Activated CD4-positive, alpha-beta memory T cell treated with anti-CD3 and anti-CD28 coated beads for 36 hours (primary cell): Measurements from ENCODE around the gene PSMG1. TPM values are rescaled to one million over a fixed set of nuclear protein-coding genes. Genes with fewer than 3 reads are reported as not detected.

Source experiments
- CTCF ChIA-PET: fragments of 350-600 bp; sonication (Branson Sonifier 250); formaldehyde crosslinking; loops from one replicate; lab custom pipeline; 2021; ENCODE audit warnings: antibody characterized with exemption, inconsistent platforms; lab: Charles Lee
- POLR2A ChIA-PET: fragments of 350-600 bp; sonication (Branson Sonifier 250); formaldehyde crosslinking; loops from one replicate; lab custom pipeline; 2021; ENCODE audit warnings: antibody characterized with exemption; lab: Charles Lee
- DNase-seq: peaks from one replicate; pipeline ENCODE4 v3.0.0-alpha.2; 2020
- H3K27ac Mint-ChIP-seq: one replicate; pipeline ENCODE4 v1.8.0; 2021; ENCODE audit warnings: mixed read lengths
- H3K27me3 Mint-ChIP-seq: one replicate; pipeline ENCODE4 v1.8.0; 2021; ENCODE audit warnings: mixed read lengths
- H3K36me3 Mint-ChIP-seq: one replicate; pipeline ENCODE4 v1.8.0; 2021; ENCODE audit warnings: mixed read lengths
- H3K4me1 Mint-ChIP-seq: one replicate; pipeline ENCODE4 v1.8.0; 2021; ENCODE audit warnings: low read depth, mixed read lengths
- H3K4me3 Mint-ChIP-seq: one replicate; pipeline ENCODE4 v1.8.0; 2021; ENCODE audit warnings: mild to moderate bottlenecking, mixed read lengths
- H3K9me3 Mint-ChIP-seq: one replicate; pipeline ENCODE4 v1.8.0; 2021; ENCODE audit warnings: mixed read lengths
- intact Hi-C: fragments of 100-400 bp; cut with micrococcal nuclease; formaldehyde crosslinking; loops from one replicate; pipeline ENCODE4 v1.15.1; 2023
- total RNA-seq, 2 experiments: library from RNA; stranded (reverse); gene quantifications; one replicate each; pipeline ENCODE4 v1.2.3, GENCODE V29; 2021

The PSMG1 gene
- total RNA-seq, 2 experiments from 2014 or later, result 82.3 to 85.9 TPM

GRCh38 chr21:39209334-39209688 is 26.1 kb upstream of the PSMG1 start:
- Mint-ChIP-seq H3K9me3 (no peaks in the 10 kb centered on the region), H3K27ac (peak overlapping the region; percentile 46), H3K4me3 (no peak overlapping the region), H3K36me3 (peaks cover 38% of the 10 kb centered on the region), H3K27me3 (no peaks in the 10 kb centered on the region), H3K4me1 (peaks cover 25% of the 10 kb centered on the region)
- intact Hi-C loops, result no loop called here
- no peak for DNase-seq
- ChIA-PET CTCF (no interaction called here), POLR2A (interaction anchor here (1.4 kb wide), 1 partner anchor 25 kb away, joined by 3 read pairs; the partner anchor contains the start of gene PSMG1)

- no peak for DNase-seq
- peaks cover 25% of the 10 kb centered on the region for H3K4me1 Mint-ChIP-seq
- intact Hi-C loops, result no loop called here
- no peak overlapping the region for H3K4me3 Mint-ChIP-seq
- no peaks in the 10 kb centered on the region for H3K9me3 Mint-ChIP-seq
- ChIA-PET POLR2A (interaction anchor here (1.4 kb wide), 1 partner anchor 25 kb away, joined by 3 read pairs; the partner anchor contains the start of gene PSMG1), CTCF (no interaction called here)
- H3K36me3 Mint-ChIP-seq, result peaks cover 37% of the 10 kb centered on the region
- peak overlapping the region; percentile 11 for H3K27ac Mint-ChIP-seq
- no peaks in the 10 kb centered on the region for H3K27me3 Mint-ChIP-seq
These were observed 25.5 kb upstream of the PSMG1 start for GRCh38 chr21:39208624-39209333.

- ChIA-PET POLR2A (interaction anchor here (1.1 kb wide), 1 partner anchor 29 kb away, joined by 3 read pairs; no protein-coding TSS in a partner anchor), CTCF (interaction anchor here (2.0 kb wide), 1 partner anchor 27 kb away, joined by 4 read pairs; no protein-coding TSS in a partner anchor)
- Mint-ChIP-seq H3K27me3 (no peaks in the 10 kb centered on the region), H3K4me1 (peaks cover 10% of the 10 kb centered on the region), H3K4me3 (no peak overlapping the region), H3K9me3 (no peaks in the 10 kb centered on the region), H3K27ac (no peak overlapping the region), H3K36me3 (peaks cover 37% of the 10 kb centered on the region)
- intact Hi-C loops, result loop anchor here (5.0 kb wide), 1 partner anchor 43 kb away; no protein-coding TSS in a partner anchor
- DNase-seq, result no peak
These were observed 20.9 kb upstream of the PSMG1 start for GRCh38 chr21:39204134-39204533.

- intact Hi-C loops, result no loop called here
- peak overlapping the region; percentile 44 for H3K27ac Mint-ChIP-seq
- H3K27me3 Mint-ChIP-seq, result no peaks in the 10 kb centered on the region
- H3K4me1 Mint-ChIP-seq, result peaks cover 37% of the 10 kb centered on the region
- ChIA-PET CTCF (no interaction called here), POLR2A (interaction anchor here (0.6 kb wide), 1 partner anchor 9 kb away, joined by 5 read pairs; no protein-coding TSS in a partner anchor)
- no peak overlapping the region for H3K4me3 Mint-ChIP-seq
- no peaks in the 10 kb centered on the region for H3K9me3 Mint-ChIP-seq
- H3K36me3 Mint-ChIP-seq, result peaks cover 55% of the 10 kb centered on the region
- DNase-seq, result no peak
These were observed 15.5 kb upstream of the PSMG1 start for GRCh38 chr21:39198800-39199199.

- ChIA-PET CTCF (no interaction called here), POLR2A (interaction anchor here (1.9 kb wide), 1 partner anchor 14 kb away, joined by 6 read pairs; the partner anchor contains the start of gene PSMG1)
- Mint-ChIP-seq H3K27ac (no peak overlapping the region), H3K4me1 (peaks cover 37% of the 10 kb centered on the region), H3K4me3 (no peak overlapping the region), H3K36me3 (peaks cover 50% of the 10 kb centered on the region), H3K27me3 (no peaks in the 10 kb centered on the region), H3K9me3 (no peaks in the 10 kb centered on the region)
- DNase-seq, result no peak
- intact Hi-C loops, result no loop called here
These were observed 14.4 kb upstream of the PSMG1 start for GRCh38 chr21:39197448-39198233.

GRCh38 chr21:39196838-39197237 is 13.6 kb upstream of the PSMG1 start:
- ChIA-PET POLR2A (interaction anchor here (1.9 kb wide), 1 partner anchor 13 kb away, joined by 6 read pairs; the partner anchor contains the start of gene PSMG1), CTCF (no interaction called here)
- intact Hi-C loops, result no loop called here
- Mint-ChIP-seq H3K4me1 (peaks cover 37% of the 10 kb centered on the region), H3K36me3 (peaks cover 50% of the 10 kb centered on the region), H3K27ac (peak overlapping the region; percentile 61), H3K4me3 (no peak overlapping the region), H3K27me3 (no peaks in the 10 kb centered on the region), H3K9me3 (no peaks in the 10 kb centered on the region)
- no peak for DNase-seq

GRCh38 chr21:39196310-39196709 is 13.1 kb upstream of the PSMG1 start:
- ChIA-PET CTCF (no interaction called here), POLR2A (interaction anchor here (1.9 kb wide), 1 partner anchor 12 kb away, joined by 6 read pairs; the partner anchor contains the start of gene PSMG1)
- Mint-ChIP-seq H3K27ac (peak overlapping the region; percentile 61), H3K27me3 (no peaks in the 10 kb centered on the region), H3K9me3 (no peaks in the 10 kb centered on the region), H3K4me1 (peaks cover 37% of the 10 kb centered on the region), H3K36me3 (peaks cover 47% of the 10 kb centered on the region), H3K4me3 (no peak overlapping the region)
- no peak for DNase-seq
- intact Hi-C loops, result no loop called here

- Mint-ChIP-seq H3K4me1 (peaks cover 51% of the 10 kb centered on the region), H3K36me3 (peaks cover 29% of the 10 kb centered on the region), H3K27ac (no peak overlapping the region)
These were observed 10.1 kb upstream of the PSMG1 start for GRCh38 chr21:39193380-39193779.

GRCh38 chr21:39189857-39190604 is 6.8 kb upstream of the PSMG1 start:
- no peak for DNase-seq
- Mint-ChIP-seq H3K4me1 (peaks cover 51% of the 10 kb centered on the region), H3K4me3 (no peak overlapping the region), H3K27ac (no peak overlapping the region), H3K36me3 (peaks cover 6% of the 10 kb centered on the region), H3K27me3 (no peaks in the 10 kb centered on the region), H3K9me3 (no peaks in the 10 kb centered on the region)
- POLR2A ChIA-PET, result interaction anchor here (0.6 to 1.2 kb wide), 3 partner anchors 9 to 204 kb away, joined by 3 to 5 read pairs (median 4); no protein-coding TSS in a partner anchor
- CTCF ChIA-PET, result interaction anchor here (0.9 kb wide), 1 partner anchor 9 kb away, joined by 3 read pairs; no protein-coding TSS in a partner anchor
- intact Hi-C loops, result loop anchor here (2.0 kb wide), 1 partner anchor 423 kb away; no protein-coding TSS in a partner anchor

More at GRCh38 chr21:39193380-39193779, 10.1 kb upstream of the PSMG1 start:
- DNase-seq, result no peak
- CTCF ChIA-PET, result no interaction called here
- intact Hi-C loops, result no loop called here
- POLR2A ChIA-PET, result no interaction called here
- H3K27me3 Mint-ChIP-seq, result no peaks in the 10 kb centered on the region
- H3K9me3 Mint-ChIP-seq, result no peaks in the 10 kb centered on the region
- H3K4me3 Mint-ChIP-seq, result no peak overlapping the region

- Mint-ChIP-seq H3K9me3 (no peaks in the 10 kb centered on the region), H3K4me3 (no peak overlapping the region), H3K4me1 (peaks cover 56% of the 10 kb centered on the region), H3K36me3 (no peaks in the 10 kb centered on the region), H3K27ac (no peak overlapping the region), H3K27me3 (no peaks in the 10 kb centered on the region)
- ChIA-PET POLR2A (no interaction called here), CTCF (no interaction called here)
- intact Hi-C loops, result loop anchor here (2.0 kb wide), 1 partner anchor 422 kb away; no protein-coding TSS in a partner anchor
- no peak for DNase-seq
These were observed 5.4 kb upstream of the PSMG1 start for GRCh38 chr21:39188521-39189139.

GRCh38 chr21:39187141-39187540 is 3.9 kb upstream of the PSMG1 start:
- H3K4me3 Mint-ChIP-seq, result no peak overlapping the region
- H3K27me3 Mint-ChIP-seq, result no peaks in the 10 kb centered on the region
- DNase-seq, result no peak
- CTCF ChIA-PET, result no interaction called here
- intact Hi-C loops, result no loop called here
- POLR2A ChIA-PET, result no interaction called here
- no peak overlapping the region for H3K27ac Mint-ChIP-seq
- peaks cover 9% of the 10 kb centered on the region for H3K36me3 Mint-ChIP-seq
- H3K4me1 Mint-ChIP-seq, result peaks cover 59% of the 10 kb centered on the region
- H3K9me3 Mint-ChIP-seq, result no peaks in the 10 kb centered on the region
